ENCODE data around the gene ENPP4. TPM values are rescaled to one million over a fixed set of nuclear protein-coding genes. Genes with fewer than 3 reads are reported as not detected.
"Not testable (repeated sequence)": the region's sequence is repeated elsewhere in the genome, so short reads cannot be mapped to it uniquely, and the experiment has no call there.

ENPP4 gene
- total and polyA plus RNA-seq, 7 donors, result 8.1 to 28.5 (median 19.1) TPM

DNA sequence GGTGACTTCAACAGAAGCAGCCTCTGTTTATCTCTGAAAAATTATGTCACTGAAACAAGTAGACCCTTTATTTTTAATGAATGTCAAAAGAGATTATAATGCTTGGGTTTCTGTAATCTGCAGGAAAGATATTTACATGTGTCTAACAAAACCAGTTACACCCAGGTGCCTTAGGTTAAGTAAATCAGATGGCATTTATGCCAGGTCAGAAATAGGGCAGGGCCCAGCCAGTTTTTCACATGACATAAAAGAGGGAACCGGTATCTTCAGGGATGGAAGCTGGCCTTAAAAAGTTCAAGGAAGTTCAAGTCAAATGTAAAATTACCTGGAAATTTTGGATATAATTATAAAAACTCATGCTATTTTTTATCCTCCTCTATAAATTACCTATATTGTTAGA lies 14.2 kb upstream of the ENPP4 start:
- H3K36me3 ChIP-seq (ENCODE audit: insufficient read depth in 1 of 2, low read depth in 1 of 2), result no peaks in the 10 kb centered on the region
- no peak overlapping the region for H3K27ac ChIP-seq
- intact Hi-C loops (cut with DNase I), result no loop called here
- no peak overlapping the region for H3K4me3 ChIP-seq
- WGBS, 3 donors, result 38 to 54% (median 49%) methylated on average over 1 of the region's 1 CpG
- no peaks in the 10 kb centered on the region for H3K27me3 ChIP-seq (ENCODE audit: insufficient read depth in 3 of 3, low read length in 2 of 3)
- no peak for TF ChIP-seq CTCF (IDR thresholded peaks at IDR 0.05)
- ATAC-seq (no peak), DNase-seq (no peak)
- no peaks in the 10 kb centered on the region for H3K9me3 ChIP-seq
- H3K4me1 ChIP-seq, result peaks cover 8% of the 10 kb centered on the region

- Histone ChIP-seq H3K27ac (no peak overlapping the region), H3K36me3 (ENCODE audit: insufficient read depth in 1 of 2, low read depth in 1 of 2) (no peaks in the 10 kb centered on the region), H3K4me3 (no peak overlapping the region), H3K4me1 (peaks cover 8% of the 10 kb centered on the region), H3K27me3 (ENCODE audit: insufficient read depth in 3 of 3, low read length in 2 of 3) (no peaks in the 10 kb centered on the region), H3K9me3 (no peaks in the 10 kb centered on the region)
- intact Hi-C loops (cut with DNase I), result no loop called here
- no peak for DNase-seq
- no peak for ATAC-seq
- no peak for TF ChIP-seq CTCF (IDR thresholded peaks at IDR 0.05)
- WGBS, 3 donors, result 67 to 78% (median 77%) methylated on average over 2 of the region's 2 CpGs
Observed at GRCh38 chr6:46116289-46116688, 13.5 kb upstream of the ENPP4 start.

DNA sequence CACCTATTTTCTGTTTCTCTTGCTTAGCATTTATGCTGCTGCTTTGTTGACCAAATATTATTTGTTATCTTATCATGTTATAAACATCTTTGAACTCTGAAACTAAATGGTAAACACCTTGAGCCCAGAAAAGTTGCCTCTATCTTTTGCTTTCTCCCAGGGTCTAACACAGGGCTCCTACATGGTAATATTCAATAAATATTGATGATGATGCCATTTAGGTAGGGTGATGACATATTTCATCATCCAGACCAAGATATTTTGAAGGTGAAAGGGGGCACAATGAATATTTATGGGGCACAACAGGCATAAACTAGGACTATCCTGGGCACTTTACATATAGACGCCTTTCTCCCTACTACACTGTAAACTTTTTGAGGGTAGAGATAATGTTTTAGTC lies 11.6 kb upstream of the ENPP4 start:
- no peaks in the 10 kb centered on the region for H3K9me3 ChIP-seq
- intact Hi-C loops (cut with DNase I), result no loop called here
- H3K4me1 ChIP-seq, result peaks cover 8% of the 10 kb centered on the region
- DNase-seq (no peak), ATAC-seq (no peak)
- H3K4me3 ChIP-seq, result no peak overlapping the region
- no peaks in the 10 kb centered on the region for H3K36me3 ChIP-seq (ENCODE audit: insufficient read depth in 1 of 2, low read depth in 1 of 2)
- H3K27ac ChIP-seq, result no peak overlapping the region
- H3K27me3 ChIP-seq (ENCODE audit: insufficient read depth in 3 of 3, low read length in 2 of 3), result no peaks in the 10 kb centered on the region
- WGBS, 3 donors, result 94% methylated on average over 1 of the region's 1 CpG
- TF ChIP-seq CTCF (IDR thresholded peaks at IDR 0.05), result no peak

GRCh38 chr6:46118836-46119235 lies 11.0 kb upstream of the ENPP4 start:
- Histone ChIP-seq H3K27ac (no peak overlapping the region), H3K27me3 (ENCODE audit: insufficient read depth in 3 of 3, low read length in 2 of 3) (no peaks in the 10 kb centered on the region), H3K4me3 (no peak overlapping the region), H3K9me3 (no peaks in the 10 kb centered on the region), H3K36me3 (ENCODE audit: insufficient read depth in 1 of 2, low read depth in 1 of 2) (no peaks in the 10 kb centered on the region), H3K4me1 (peaks cover 8% of the 10 kb centered on the region)
- ATAC-seq, result no peak
- no peak for TF ChIP-seq CTCF (IDR thresholded peaks at IDR 0.05)
- DNase-seq, result no peak
- 86 to 92% (median 90%) methylated on average over 3 of the region's 3 CpGs for WGBS, 3 donors
- intact Hi-C loops (cut with DNase I), result no loop called here

- ATAC-seq; H3K36me3 ChIP-seq (ENCODE audit: insufficient read depth in 1 of 2, low read depth in 1 of 2); H3K27ac ChIP-seq; H3K27me3 ChIP-seq (ENCODE audit: insufficient read depth in 3 of 3, low read length in 2 of 3); H3K4me1 ChIP-seq; intact Hi-C loops (cut with DNase I); H3K4me3 ChIP-seq; H3K9me3 ChIP-seq; DNase-seq: not testable (repeated sequence)
- WGBS, 3 donors, result 63 to 90% (median 75%) methylated on average over 5 of the region's 5 CpGs
Observed at GRCh38 chr6:46119679-46120078, 10.1 kb upstream of the ENPP4 start.

Data from psoas muscle (tissue), 8 donors.